Tibial nerve (tissue), 4 donors: ENCODE data around the gene ADRA2B. TPM values are rescaled to one million over a fixed set of nuclear protein-coding genes. Genes with fewer than 3 reads are reported as not detected.

Experiments used
- DNase-seq, 2 donors: peaks; one replicate each; pipeline ENCODE4 v3.0.0-alpha.2; 2019; ENCODE audit warnings: low spot score in 2 of 2
- H3K27ac ChIP-seq, 4 donors: fragments of 200-600 bp; sonication (generic) in 3 of 4; one replicate each; pipeline ENCODE4 v1.5.1; 2017 to 2019; ENCODE audit warnings: mild to moderate bottlenecking in 1 of 4
- H3K27me3 ChIP-seq, 2 donors: fragments of 200-600 bp; sonication (generic) in 1 of 2; one replicate each; pipeline versions ENCODE4 v1.5.1 to v1.6.0; 2017 to 2019
- H3K36me3 ChIP-seq, 3 donors: fragments of 200-600 bp; sonication (generic); one replicate each; pipeline ENCODE4 v1.5.1; 2018 to 2019
- H3K4me1 ChIP-seq, 4 donors: fragments of 200-600 bp; sonication (generic) in 3 of 4; one replicate each; pipeline ENCODE4 v1.5.1; 2017 to 2019
- H3K4me3 ChIP-seq, 4 donors: fragments of 200-600 bp; sonication (generic) in 3 of 4; one replicate each; pipeline ENCODE4 v1.5.1; 2017 to 2019; ENCODE audit warnings: mild to moderate bottlenecking in 1 of 4, moderate library complexity in 1 of 4
- H3K9me3 ChIP-seq, 4 donors: fragments of 200-600 bp; sonication (generic) in 3 of 4; one replicate each; pipeline ENCODE4 v1.5.1; 2017 to 2019
- EP300 ChIP-seq, 2 donors: sonication (generic); formaldehyde crosslinking; IDR thresholded peaks; one replicate each; pipeline ENCODE4 v1.6.1; 2017; ENCODE audit warnings: antibody characterized with exemption in 2 of 2, mild to moderate bottlenecking in 1 of 2
- POLR2A ChIP-seq, 2 donors: fragments of 450-650 bp; IDR thresholded peaks; one replicate each; pipeline ENCODE4 v1.6.1; 2017; ENCODE audit warnings: antibody characterized with exemption in 2 of 2, mild to moderate bottlenecking in 2 of 2, moderate library complexity in 2 of 2
- WGBS, 2 donors: methylation state at CpG; one replicate each; pipeline ENCODE4 v1.1.5; 2018; 5-methylcytosine and 5-hydroxymethylcytosine counted together
- total RNA-seq, 4 donors: library from RNA; depleted of rRNA; stranded (reverse); fragments of >200 nt; gene quantifications; one replicate each; pipeline ENCODE4 v1.1.0, GENCODE V29; 2016
- TF ChIP-seq, protein P1 (sequence below), 5 experiments: fragments of 200-600 bp in 3 of 5; fragments of 450-650 bp in 2 of 5; sonication (generic) in 3 of 5; IDR thresholded peaks; one replicate each; pipeline ENCODE4 v1.5.1; 2016 to 2019; ENCODE audit warnings: antibody characterized with exemption in 5 of 5, mild to moderate bottlenecking in 3 of 5, moderate library complexity in 2 of 5

ADRA2B gene
- total RNA-seq, 4 donors from 2014 or later: 2.1 to 5.0 (median 4.7) TPM

DNA sequence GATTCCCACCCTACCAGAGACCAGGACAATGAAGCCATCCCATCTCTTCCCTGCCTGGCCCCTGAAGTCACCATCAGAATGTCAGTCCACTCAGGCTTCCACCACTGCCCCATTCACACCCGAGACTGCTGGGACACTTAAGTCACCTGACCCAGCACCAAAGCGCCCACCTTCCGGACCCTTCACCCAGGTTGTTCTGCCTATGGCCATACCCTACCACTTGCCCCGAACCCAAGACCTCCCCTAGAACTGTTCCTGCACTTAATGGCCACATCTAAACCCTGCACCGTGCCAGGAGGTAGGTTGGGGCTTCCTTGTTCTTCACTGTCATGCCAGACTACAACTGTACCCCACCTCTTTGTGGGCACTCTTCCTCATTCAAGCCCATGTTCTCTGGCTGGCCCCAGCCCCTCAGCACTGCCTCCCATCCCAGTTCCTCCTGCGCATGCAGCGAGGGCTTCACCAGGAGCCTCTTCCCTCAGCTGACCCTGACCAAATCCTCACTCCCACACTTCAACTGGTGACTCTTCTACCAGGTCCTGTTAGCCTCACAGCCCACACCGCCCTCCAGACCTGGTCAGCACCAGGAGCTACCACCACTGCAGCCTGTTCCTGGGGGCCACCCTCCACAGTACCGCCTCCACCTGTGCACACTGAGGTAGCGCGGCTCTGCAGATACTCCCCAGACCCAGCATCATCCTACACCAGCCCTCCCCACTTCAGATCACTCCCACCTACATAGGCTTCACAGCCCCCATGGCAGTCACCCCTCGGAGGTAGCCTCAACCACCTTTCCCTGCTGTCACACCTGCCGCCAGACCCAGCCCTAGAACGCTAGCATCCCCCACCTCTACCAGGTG lies 8.3 kb upstream of the ADRA2B start:
- WGBS, 2 donors: 94 to 96% methylated on average over 14 of the region's 14 CpGs
- Histone ChIP-seq H3K36me3 (no peaks in the 10 kb centered on the region), H3K4me3 (no peak overlapping the region), H3K4me1 (no peaks in the 10 kb centered on the region), H3K27ac (no peak overlapping the region), H3K9me3 (no peaks in the 10 kb centered on the region), H3K27me3 (peaks cover 0 to 20% of the 10 kb centered on the region in 2 donors)
- no peak for TF ChIP-seq EP300 (IDR thresholded peaks at IDR 0.05)
- no peak for TF ChIP-seq POLR2A (IDR thresholded peaks at IDR 0.05)
- TF ChIP-seq, protein P1, sequence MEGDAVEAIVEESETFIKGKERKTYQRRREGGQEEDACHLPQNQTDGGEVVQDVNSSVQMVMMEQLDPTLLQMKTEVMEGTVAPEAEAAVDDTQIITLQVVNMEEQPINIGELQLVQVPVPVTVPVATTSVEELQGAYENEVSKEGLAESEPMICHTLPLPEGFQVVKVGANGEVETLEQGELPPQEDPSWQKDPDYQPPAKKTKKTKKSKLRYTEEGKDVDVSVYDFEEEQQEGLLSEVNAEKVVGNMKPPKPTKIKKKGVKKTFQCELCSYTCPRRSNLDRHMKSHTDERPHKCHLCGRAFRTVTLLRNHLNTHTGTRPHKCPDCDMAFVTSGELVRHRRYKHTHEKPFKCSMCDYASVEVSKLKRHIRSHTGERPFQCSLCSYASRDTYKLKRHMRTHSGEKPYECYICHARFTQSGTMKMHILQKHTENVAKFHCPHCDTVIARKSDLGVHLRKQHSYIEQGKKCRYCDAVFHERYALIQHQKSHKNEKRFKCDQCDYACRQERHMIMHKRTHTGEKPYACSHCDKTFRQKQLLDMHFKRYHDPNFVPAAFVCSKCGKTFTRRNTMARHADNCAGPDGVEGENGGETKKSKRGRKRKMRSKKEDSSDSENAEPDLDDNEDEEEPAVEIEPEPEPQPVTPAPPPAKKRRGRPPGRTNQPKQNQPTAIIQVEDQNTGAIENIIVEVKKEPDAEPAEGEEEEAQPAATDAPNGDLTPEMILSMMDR (IDR thresholded peaks at IDR 0.05): no peak
- DNase-seq: no peak

GRCh38 chr2:96123936-96124335 lies 7.6 kb upstream of the ADRA2B start:
- no peaks in the 10 kb centered on the region for H3K9me3 ChIP-seq
- WGBS, 2 donors: 82 to 93% methylated on average over 8 to 11 of the region's 11 CpGs
- H3K27ac ChIP-seq: no peak overlapping the region
- no peaks in the 10 kb centered on the region for H3K36me3 ChIP-seq
- no peaks in the 10 kb centered on the region for H3K4me1 ChIP-seq
- TF ChIP-seq, protein P1 (IDR thresholded peaks at IDR 0.05): no peak
- TF ChIP-seq EP300 (IDR thresholded peaks at IDR 0.05) (no peak), POLR2A (IDR thresholded peaks at IDR 0.05) (no peak)
- no peak overlapping the region for H3K4me3 ChIP-seq
- H3K27me3 ChIP-seq: peaks cover 0 to 27% of the 10 kb centered on the region in 2 donors
- DNase-seq: no peak

DNA sequence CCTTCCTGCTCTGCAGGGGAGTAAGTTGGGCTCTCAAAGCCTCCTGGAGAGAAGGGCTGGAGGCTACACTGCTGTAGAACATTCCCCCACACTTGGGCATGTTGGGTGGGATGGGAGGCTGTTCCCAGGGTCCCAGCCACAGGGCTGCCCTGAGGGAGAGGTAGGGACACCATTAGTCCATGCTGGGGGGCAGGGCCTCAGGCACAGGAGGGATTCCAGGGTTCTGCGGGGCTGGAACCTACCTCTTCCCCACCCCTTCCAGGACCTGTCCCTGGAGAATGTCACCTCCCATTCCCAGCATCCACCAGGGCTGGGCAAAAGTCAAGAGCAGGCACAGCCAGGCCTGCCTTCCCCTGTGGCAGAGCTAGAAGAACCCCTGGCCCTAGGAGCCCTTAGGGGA lies 6.9 kb upstream of the ADRA2B start:
- WGBS, 2 donors: 80% methylated on average over 1 of the region's 1 CpG; no CpG with 5 or more reads in 1 of the 2 donors
- no peaks in the 10 kb centered on the region for H3K36me3 ChIP-seq

DNA sequence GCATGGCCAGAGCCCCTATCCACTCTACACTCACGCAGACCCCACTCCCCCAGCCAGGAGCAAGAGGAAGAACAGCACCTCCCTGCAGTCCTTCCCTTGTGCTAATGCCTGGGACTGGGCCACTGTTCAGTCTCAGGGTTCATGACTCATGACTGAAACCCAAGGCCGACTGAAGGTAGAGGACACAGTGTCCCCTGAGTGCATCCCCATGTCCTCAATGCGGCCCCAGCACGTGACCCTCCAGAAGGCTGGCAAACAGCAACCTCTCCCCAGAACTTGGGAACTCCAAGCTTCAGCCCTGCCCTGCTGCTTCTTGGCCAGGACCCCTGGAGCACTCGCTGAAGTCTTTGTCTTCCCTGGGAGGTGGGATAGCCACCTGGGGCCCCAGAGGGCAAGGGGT lies 6.0 kb upstream of the ADRA2B start:
- TF ChIP-seq, protein P1 (IDR thresholded peaks at IDR 0.05): no peak
- TF ChIP-seq EP300 (IDR thresholded peaks at IDR 0.05) (no peak), POLR2A (IDR thresholded peaks at IDR 0.05) (no peak)
- Histone ChIP-seq H3K4me3 (no peak overlapping the region), H3K4me1 (peaks cover 0 to 2% (median under 1%) of the 10 kb centered on the region in 4 donors), H3K27me3 (peaks cover 0 to 42% of the 10 kb centered on the region in 2 donors), H3K9me3 (no peaks in the 10 kb centered on the region), H3K27ac (no peak overlapping the region), H3K36me3 (no peaks in the 10 kb centered on the region)
- no peak for DNase-seq
- WGBS, 2 donors: 77 to 86% methylated on average over 4 to 5 of the region's 5 CpGs

More for the DNA sequence above, 6.9 kb upstream of the ADRA2B start:
- Histone ChIP-seq H3K27ac (no peak overlapping the region), H3K9me3 (no peaks in the 10 kb centered on the region), H3K4me3 (no peak overlapping the region), H3K27me3 (peaks cover 0 to 33% of the 10 kb centered on the region in 2 donors), H3K4me1 (no peaks in the 10 kb centered on the region)
- TF ChIP-seq POLR2A (IDR thresholded peaks at IDR 0.05) (no peak), EP300 (IDR thresholded peaks at IDR 0.05) (no peak)
- TF ChIP-seq, protein P1 (IDR thresholded peaks at IDR 0.05): no peak
- no peak for DNase-seq

DNA sequence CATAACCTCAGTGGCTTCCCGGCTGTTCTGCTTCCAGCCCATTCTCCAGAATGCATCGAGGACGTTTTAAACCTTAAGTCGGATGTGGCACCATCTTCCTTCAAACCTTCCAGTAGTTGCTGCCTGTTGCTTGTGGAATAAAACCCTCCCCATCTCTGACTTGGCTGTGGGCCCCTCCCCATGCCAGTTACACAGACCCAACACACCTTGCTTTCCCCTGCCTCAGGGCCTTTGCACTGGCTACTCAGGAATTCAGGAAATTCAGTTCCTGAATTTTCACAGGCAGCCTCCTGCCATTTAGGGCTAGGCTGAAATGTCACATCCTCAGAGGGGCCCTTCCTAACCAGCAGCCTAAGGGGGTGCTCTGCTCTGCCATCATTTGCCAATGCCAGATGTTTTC lies 5.0 kb upstream of the ADRA2B start:
- WGBS, 2 donors: 89 to 90% methylated on average over 4 of the region's 4 CpGs
- no peak overlapping the region for H3K27ac ChIP-seq

More for the DNA sequence above, 5.0 kb upstream of the ADRA2B start:
- H3K36me3 ChIP-seq: no peaks in the 10 kb centered on the region
- DNase-seq: no peak
- TF ChIP-seq EP300 (IDR thresholded peaks at IDR 0.05) (no peak), POLR2A (IDR thresholded peaks at IDR 0.05) (no peak)
- TF ChIP-seq, protein P1 (IDR thresholded peaks at IDR 0.05): no peak
- no peak overlapping the region for H3K4me3 ChIP-seq
- H3K27me3 ChIP-seq: peaks cover 0 to 47% of the 10 kb centered on the region in 2 donors
- H3K4me1 ChIP-seq: peaks cover 0 to 11% (median 3%) of the 10 kb centered on the region in 4 donors
- H3K9me3 ChIP-seq: no peaks in the 10 kb centered on the region
